Measurements from ENCODE around the gene PRKCD. TPM values are rescaled to one million over a fixed set of nuclear protein-coding genes. Genes with fewer than 3 reads are reported as not detected.

PRKCD gene
- total RNA-seq, 1 experiment from 2014 or later = 34.3 TPM

- no peak for TF ChIP-seq EZH2 (IDR thresholded peaks at IDR 0.05; ENCODE audit: low read depth)
- no peak for TF ChIP-seq CTCF (conservative IDR thresholded peaks at IDR 0.05)
- ChIA-PET CTCF (no interaction called here), POLR2A (ENCODE audit: unreplicated experiment) (interaction anchor here (0.6 kb wide), 1 partner anchor 9 kb away, joined by 10 read pairs; no protein-coding TSS in a partner anchor)
- Histone ChIP-seq H3K9me3 (ENCODE audit: insufficient read depth, low read depth) (no peaks in the 10 kb centered on the region), H3K9me2 (ENCODE audit: insufficient read depth) (no peaks in the 10 kb centered on the region), H3K4me1 (replicated peaks; ENCODE audit: insufficient read depth) (no peaks in the 10 kb centered on the region), H2AFZ (no peak overlapping the region), H4K20me1 (ENCODE audit: insufficient read depth) (peaks cover 7% of the 10 kb centered on the region), H3K36me3 (ENCODE audit: low read depth) (peaks cover 35% of the 10 kb centered on the region), H3K4me2 (no peak overlapping the region), H3F3A (ENCODE audit: insufficient read depth, low read depth) (peaks cover 94% of the 10 kb centered on the region), H3K27me3 (ENCODE audit: insufficient read depth, low read depth) (no peaks in the 10 kb centered on the region), H3K27ac (no peak overlapping the region), H3K79me2 (ENCODE audit: low read depth) (peaks cover 8% of the 10 kb centered on the region; the same call in 1 of the 2 replicates), H3K4me3 (no peak overlapping the region)
- intact Hi-C loops (cut with micrococcal nuclease; ENCODE audit: unreplicated experiment) = no loop called here
- no TSS peak for BruUV-seq (replicated peaks)
- DNase-seq = no peak
Observed at GRCh38 chr3:53226142-53226840, 65.3 kb downstream of the PRKCD start.

- Histone ChIP-seq H3K27ac (no peak overlapping the region), H3K4me1 (replicated peaks; ENCODE audit: insufficient read depth) (no peaks in the 10 kb centered on the region), H3K9me2 (ENCODE audit: insufficient read depth) (no peaks in the 10 kb centered on the region), H3F3A (ENCODE audit: insufficient read depth, low read depth) (peaks cover 94% of the 10 kb centered on the region), H3K9me3 (ENCODE audit: insufficient read depth, low read depth) (no peaks in the 10 kb centered on the region), H2AFZ (no peak overlapping the region), H3K4me3 (no peak overlapping the region), H3K4me2 (no peak overlapping the region), H3K79me2 (ENCODE audit: low read depth) (peaks cover 13% of the 10 kb centered on the region), H4K20me1 (ENCODE audit: insufficient read depth) (peaks cover 7% of the 10 kb centered on the region), H3K27me3 (ENCODE audit: insufficient read depth, low read depth) (no peaks in the 10 kb centered on the region), H3K36me3 (ENCODE audit: low read depth) (peaks cover 40% of the 10 kb centered on the region)
- BruUV-seq (replicated peaks) = no TSS peak
- intact Hi-C loops (cut with micrococcal nuclease; ENCODE audit: unreplicated experiment) = no loop called here
- TF ChIP-seq EZH2 (IDR thresholded peaks at IDR 0.05; ENCODE audit: low read depth) = no peak
- DNase-seq = no peak
- POLR2A ChIA-PET (ENCODE audit: unreplicated experiment) = no interaction called here
- CTCF ChIA-PET = no interaction called here
Observed at GRCh38 chr3:53226841-53227407, 65.9 kb downstream of the PRKCD start.

- TF ChIP-seq EZH2 (IDR thresholded peaks at IDR 0.05; ENCODE audit: low read depth) = no peak
- TF ChIP-seq CTCF (conservative IDR thresholded peaks at IDR 0.05) = no peak
- no TSS peak for BruUV-seq (replicated peaks)
- ChIA-PET POLR2A (ENCODE audit: unreplicated experiment) (no interaction called here), CTCF (no interaction called here)
- H3K27ac ChIP-seq = no peak overlapping the region
- peaks cover 94% of the 10 kb centered on the region for H3F3A ChIP-seq (ENCODE audit: insufficient read depth, low read depth)
- H3K79me2 ChIP-seq (ENCODE audit: low read depth) = peaks cover 26% of the 10 kb centered on the region
- H3K9me2 ChIP-seq (ENCODE audit: insufficient read depth) = no peaks in the 10 kb centered on the region
- H3K36me3 ChIP-seq (ENCODE audit: low read depth) = peaks cover 53% of the 10 kb centered on the region
- no peaks in the 10 kb centered on the region for H3K27me3 ChIP-seq (ENCODE audit: insufficient read depth, low read depth)
- peaks cover 7% of the 10 kb centered on the region for H4K20me1 ChIP-seq (ENCODE audit: insufficient read depth)
- intact Hi-C loops (cut with micrococcal nuclease; ENCODE audit: unreplicated experiment) = no loop called here
- DNase-seq = no peak
- H3K9me3 ChIP-seq (ENCODE audit: insufficient read depth, low read depth) = no peaks in the 10 kb centered on the region
- H3K4me1 ChIP-seq (replicated peaks; ENCODE audit: insufficient read depth) = no peaks in the 10 kb centered on the region
- H2AFZ ChIP-seq = no peak overlapping the region
- H3K4me2 ChIP-seq = no peak overlapping the region
- no peak overlapping the region for H3K4me3 ChIP-seq
Observed at GRCh38 chr3:53227993-53228885, 67.2 kb downstream of the PRKCD start.
